Measurements from ENCODE around the gene CASZ1. TPM values are rescaled to one million over a fixed set of nuclear protein-coding genes. Genes with fewer than 3 reads are reported as not detected.

The CASZ1 gene
- total and polyA plus RNA-seq, 9 donors, result 2.4 to 15.7 (median 4.0) TPM

- no peak for DNase-seq
- no peaks in the 10 kb centered on the region for H3K4me1 ChIP-seq (ENCODE audit: insufficient read depth)
- no peaks in the 10 kb centered on the region for H3K36me3 ChIP-seq
- 49 to 68% (median 58%) methylated on average over 17 of the region's 17 CpGs for WGBS, 3 donors
- H3K27me3 ChIP-seq, result no peaks in the 10 kb centered on the region
- intact Hi-C loops (cut with DNase I), result no loop called here
- no peaks in the 10 kb centered on the region for H3K9me3 ChIP-seq
- no peak overlapping the region for H3K27ac ChIP-seq
- H3K4me3 ChIP-seq, result no peak overlapping the region
- TF ChIP-seq EP300 (IDR thresholded peaks at IDR 0.05) (no peak), CTCF (IDR thresholded peaks at IDR 0.05) (no peak), POLR2A (IDR thresholded peaks at IDR 0.05) (no peak)
Measured at GRCh38 chr1:10829965-10830515, 33.6 kb upstream of the CASZ1 start.

- H3K36me3 ChIP-seq, result no peaks in the 10 kb centered on the region
- no peak overlapping the region for H3K27ac ChIP-seq
- TF ChIP-seq POLR2A (IDR thresholded peaks at IDR 0.05) (no peak), CTCF (IDR thresholded peaks at IDR 0.05) (no peak), EP300 (IDR thresholded peaks at IDR 0.05) (no peak)
- no peak overlapping the region for H3K4me3 ChIP-seq
- H3K4me1 ChIP-seq (ENCODE audit: insufficient read depth), result no peaks in the 10 kb centered on the region
- 68 to 86% (median 73%) methylated on average over 14 of the region's 14 CpGs for WGBS, 3 donors
- no peaks in the 10 kb centered on the region for H3K27me3 ChIP-seq
- DNase-seq, result no peak
- intact Hi-C loops (cut with DNase I), result no loop called here
- H3K9me3 ChIP-seq, result no peaks in the 10 kb centered on the region
Measured at GRCh38 chr1:10829067-10829818, 32.8 kb upstream of the CASZ1 start.

- intact Hi-C loops (cut with DNase I), result no loop called here
- no peak for DNase-seq
- Histone ChIP-seq H3K36me3 (no peaks in the 10 kb centered on the region), H3K4me3 (no peak overlapping the region), H3K27me3 (no peaks in the 10 kb centered on the region), H3K27ac (no peak overlapping the region), H3K9me3 (no peaks in the 10 kb centered on the region), H3K4me1 (ENCODE audit: insufficient read depth) (no peaks in the 10 kb centered on the region)
- WGBS, 3 donors, result 43 to 55% (median 44%) methylated on average over 43 of the region's 43 CpGs
- TF ChIP-seq CTCF (IDR thresholded peaks at IDR 0.05) (no peak), POLR2A (IDR thresholded peaks at IDR 0.05) (no peak), EP300 (IDR thresholded peaks at IDR 0.05) (no peak)
Measured at GRCh38 chr1:10827377-10828333, 31.2 kb upstream of the CASZ1 start.

DNA sequence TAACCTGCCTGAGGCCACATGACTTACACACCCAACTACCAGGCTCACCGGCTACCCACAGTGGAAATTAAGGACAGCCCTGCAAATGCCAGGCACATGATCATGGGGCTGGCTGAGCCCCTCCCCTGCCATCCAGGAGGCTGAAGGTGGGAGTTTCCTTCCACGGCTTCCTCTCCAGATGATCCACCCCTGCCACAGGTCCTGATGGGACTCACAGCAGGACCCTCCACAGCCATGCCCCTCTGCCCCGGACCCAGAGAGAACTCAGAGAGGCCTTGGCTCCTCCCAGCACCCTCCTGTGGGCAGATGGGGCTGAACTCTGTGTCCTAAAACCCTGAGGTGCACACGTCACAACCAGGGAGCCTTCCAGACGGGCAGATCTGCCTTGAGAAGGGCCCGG lies 29.1 kb upstream of the CASZ1 start:
- H3K27ac ChIP-seq, result no peak overlapping the region
- H3K4me1 ChIP-seq (ENCODE audit: insufficient read depth), result no peaks in the 10 kb centered on the region
- H3K36me3 ChIP-seq, result no peaks in the 10 kb centered on the region
- TF ChIP-seq CTCF (IDR thresholded peaks at IDR 0.05), result no peak
- no peak for TF ChIP-seq EP300 (IDR thresholded peaks at IDR 0.05)
- no peak for TF ChIP-seq POLR2A (IDR thresholded peaks at IDR 0.05)
- no peaks in the 10 kb centered on the region for H3K9me3 ChIP-seq
- no peak overlapping the region for H3K4me3 ChIP-seq
- no peaks in the 10 kb centered on the region for H3K27me3 ChIP-seq
- WGBS, 3 donors, result 65 to 82% (median 69%) methylated on average over 6 of the region's 6 CpGs
- no peak for DNase-seq
- intact Hi-C loops (cut with DNase I), result no loop called here
